T-helper 1 cell treated with Interleukin-12 subunit alpha and Interleukin-12 subunit beta and Interleukin-4 antibody, amounts not matched to agents 30 μg/mL and 1 μg/mL, for 36 hours (primary cell): ENCODE data around the gene ZSCAN16.
"Not testable (repeated sequence)": the region's sequence is repeated elsewhere in the genome, so short reads cannot be mapped to it uniquely, and the experiment has no call there.

Experiments used
- H3K27ac Mint-ChIP-seq: one replicate; pipeline ENCODE4 v1.8.0; 2021; ENCODE audit warnings: mild to moderate bottlenecking, mixed read lengths
- H3K27me3 Mint-ChIP-seq: one replicate; pipeline ENCODE4 v1.8.0; 2021; ENCODE audit warnings: low read depth, mixed read lengths
- H3K36me3 Mint-ChIP-seq: one replicate; pipeline ENCODE4 v1.8.0; 2021; ENCODE audit warnings: low read depth, mixed read lengths
- H3K4me1 Mint-ChIP-seq: one replicate; pipeline ENCODE4 v1.8.0; 2021; ENCODE audit warnings: low read depth, mixed read lengths
- H3K4me3 Mint-ChIP-seq: one replicate; pipeline ENCODE4 v1.8.0; 2021; ENCODE audit warnings: mild to moderate bottlenecking, moderate library complexity, mixed read lengths
- H3K9me3 Mint-ChIP-seq: one replicate; pipeline ENCODE4 v1.8.0; 2021; ENCODE audit warnings: mixed read lengths

Gene ZSCAN16

GRCh38 chr6:28111964-28112363 is 12.4 kb upstream of the ZSCAN16 start:
- H3K27me3 Mint-ChIP-seq, result no peaks in the 10 kb centered on the region
- no peak overlapping the region for H3K4me3 Mint-ChIP-seq
- H3K9me3 Mint-ChIP-seq, result no peaks in the 10 kb centered on the region
- H3K27ac Mint-ChIP-seq, result no peak overlapping the region
- H3K4me1 Mint-ChIP-seq, result no peaks in the 10 kb centered on the region
- H3K36me3 Mint-ChIP-seq, result peaks cover 22% of the 10 kb centered on the region

GRCh38 chr6:28115799-28116198 is 8.6 kb upstream of the ZSCAN16 start:
- H3K9me3 Mint-ChIP-seq, result no peaks in the 10 kb centered on the region
- H3K27me3 Mint-ChIP-seq, result no peaks in the 10 kb centered on the region
- peaks cover 37% of the 10 kb centered on the region for H3K36me3 Mint-ChIP-seq
- H3K4me1 Mint-ChIP-seq, result no peaks in the 10 kb centered on the region
- H3K27ac Mint-ChIP-seq, result no peak overlapping the region
- H3K4me3 Mint-ChIP-seq, result no peak overlapping the region

- Mint-ChIP-seq H3K36me3 (peaks cover 42% of the 10 kb centered on the region), H3K4me1 (no peaks in the 10 kb centered on the region), H3K27me3 (no peaks in the 10 kb centered on the region), H3K4me3 (no peak overlapping the region), H3K27ac (no peak overlapping the region), H3K9me3 (no peaks in the 10 kb centered on the region)
Observed at GRCh38 chr6:28117386-28118050, 6.9 kb upstream of the ZSCAN16 start.

GRCh38 chr6:28118217-28118616 is 6.2 kb upstream of the ZSCAN16 start:
- Mint-ChIP-seq H3K4me3 (no peak overlapping the region), H3K9me3 (no peaks in the 10 kb centered on the region), H3K27ac (peak overlapping the region; percentile 1), H3K36me3 (peaks cover 45% of the 10 kb centered on the region), H3K4me1 (no peaks in the 10 kb centered on the region), H3K27me3 (no peaks in the 10 kb centered on the region)

GRCh38 chr6:28121876-28122275 is 2.5 kb upstream of the ZSCAN16 start:
- Mint-ChIP-seq H3K27ac (no peak overlapping the region), H3K27me3 (no peaks in the 10 kb centered on the region), H3K4me3 (no peak overlapping the region), H3K4me1 (peaks cover 30% of the 10 kb centered on the region), H3K9me3 (no peaks in the 10 kb centered on the region), H3K36me3 (peaks cover 28% of the 10 kb centered on the region)

GRCh38 chr6:28122283-28122682 is 2.1 kb upstream of the ZSCAN16 start:
- H3K27ac Mint-ChIP-seq, H3K9me3 Mint-ChIP-seq, H3K27me3 Mint-ChIP-seq, H3K4me3 Mint-ChIP-seq: not testable (repeated sequence)
- Mint-ChIP-seq H3K36me3 (peaks cover 28% of the 10 kb centered on the region), H3K4me1 (peaks cover 31% of the 10 kb centered on the region)

- no peaks in the 10 kb centered on the region for H3K27me3 Mint-ChIP-seq
- peak overlapping the region; percentile 87 for H3K27ac Mint-ChIP-seq
- H3K4me1 Mint-ChIP-seq, result peaks cover 39% of the 10 kb centered on the region
- no peaks in the 10 kb centered on the region for H3K9me3 Mint-ChIP-seq
- H3K36me3 Mint-ChIP-seq, result peaks cover 31% of the 10 kb centered on the region
- peak overlapping the region; percentile 90 for H3K4me3 Mint-ChIP-seq
Observed at GRCh38 chr6:28124971-28125353, 553 bp downstream of the ZSCAN16 start.

- peak overlapping the region; percentile 87 for H3K27ac Mint-ChIP-seq
- H3K4me1 Mint-ChIP-seq, result peaks cover 39% of the 10 kb centered on the region
- H3K9me3 Mint-ChIP-seq, result no peaks in the 10 kb centered on the region
- H3K27me3 Mint-ChIP-seq, result no peaks in the 10 kb centered on the region
- peak overlapping the region; percentile 90 for H3K4me3 Mint-ChIP-seq
- peaks cover 27% of the 10 kb centered on the region for H3K36me3 Mint-ChIP-seq
Observed at GRCh38 chr6:28125401-28125800, 992 bp downstream of the ZSCAN16 start.

GRCh38 chr6:28134015-28134414 is 9.6 kb downstream of the ZSCAN16 start:
- Mint-ChIP-seq H3K27ac (no peak overlapping the region), H3K4me3 (no peak overlapping the region), H3K9me3 (no peaks in the 10 kb centered on the region), H3K4me1 (peaks cover 49% of the 10 kb centered on the region), H3K36me3 (peaks cover 14% of the 10 kb centered on the region), H3K27me3 (no peaks in the 10 kb centered on the region)

GRCh38 chr6:28134716-28135115 is 10.3 kb downstream of the ZSCAN16 start:
- Mint-ChIP-seq H3K27me3 (no peaks in the 10 kb centered on the region), H3K4me1 (peaks cover 45% of the 10 kb centered on the region), H3K9me3 (no peaks in the 10 kb centered on the region), H3K4me3 (no peak overlapping the region), H3K27ac (no peak overlapping the region), H3K36me3 (peaks cover 8% of the 10 kb centered on the region)

- H3K36me3 Mint-ChIP-seq, result peaks cover 8% of the 10 kb centered on the region
- H3K4me1 Mint-ChIP-seq, result peaks cover 48% of the 10 kb centered on the region
- no peaks in the 10 kb centered on the region for H3K27me3 Mint-ChIP-seq
- peak overlapping the region; percentile 100 for H3K4me3 Mint-ChIP-seq
- H3K9me3 Mint-ChIP-seq, result no peaks in the 10 kb centered on the region
- peak overlapping the region; percentile 75 for H3K27ac Mint-ChIP-seq
Observed at GRCh38 chr6:28135393-28135792, 11.0 kb downstream of the ZSCAN16 start.

GRCh38 chr6:28136585-28137504 is 12.4 kb downstream of the ZSCAN16 start:
- H3K27ac Mint-ChIP-seq, result peak overlapping the region; percentile 98

GRCh38 chr6:28137505-28137981 is 13.1 kb downstream of the ZSCAN16 start:
- Mint-ChIP-seq H3K27ac (peak overlapping the region; percentile 98), H3K4me1 (peaks cover 57% of the 10 kb centered on the region), H3K27me3 (no peaks in the 10 kb centered on the region), H3K9me3 (no peaks in the 10 kb centered on the region), H3K4me3 (peak overlapping the region; percentile 100), H3K36me3 (peaks cover 6% of the 10 kb centered on the region)

More at GRCh38 chr6:28136585-28137504, 12.4 kb downstream of the ZSCAN16 start:
- Mint-ChIP-seq H3K27me3 (no peaks in the 10 kb centered on the region), H3K4me1 (peaks cover 54% of the 10 kb centered on the region), H3K36me3 (peaks cover 6% of the 10 kb centered on the region), H3K4me3 (peak overlapping the region; percentile 100), H3K9me3 (no peaks in the 10 kb centered on the region)

GRCh38 chr6:28139860-28140543 is 15.6 kb downstream of the ZSCAN16 start:
- no peaks in the 10 kb centered on the region for H3K27me3 Mint-ChIP-seq
- H3K4me3 Mint-ChIP-seq, result peak overlapping the region; percentile 95
- H3K36me3 Mint-ChIP-seq, result peaks cover 14% of the 10 kb centered on the region
- no peaks in the 10 kb centered on the region for H3K9me3 Mint-ChIP-seq
- H3K27ac Mint-ChIP-seq, result peak overlapping the region; percentile 58
- H3K4me1 Mint-ChIP-seq, result peaks cover 46% of the 10 kb centered on the region
